ENCODE data around the gene KCNH1.

KCNH1 gene

DNA sequence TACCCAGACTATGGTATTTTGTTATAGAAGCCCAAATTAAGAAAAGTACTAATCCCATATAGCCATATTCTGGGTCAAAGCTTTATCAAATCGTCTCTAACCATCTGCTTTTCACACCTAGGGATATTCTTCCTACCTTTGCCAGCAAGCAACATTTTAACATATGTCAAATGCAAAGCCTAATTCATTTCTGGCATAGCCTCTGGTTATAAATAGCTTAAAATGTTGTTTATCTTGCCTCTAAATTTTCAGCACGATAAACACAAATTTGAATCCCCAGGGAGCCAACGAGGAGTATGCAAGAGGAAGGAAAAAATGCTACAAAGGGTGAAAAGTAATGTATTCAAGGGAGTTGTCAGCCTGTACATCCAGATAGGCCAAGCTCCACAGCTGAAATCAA is 357.2 kb downstream of the KCNH1 start:
- H3K27me3 ChIP-seq (replicated peaks; ENCODE audit: control insufficient read depth, insufficient read depth, low read length, poor library complexity, severe bottlenecking) = peaks cover 3% of the 10 kb centered on the region
- H3K36me3 ChIP-seq (ENCODE audit: control insufficient read depth, insufficient read depth, low read length) = no peaks in the 10 kb centered on the region
- H3K4me3 ChIP-seq (ENCODE audit: insufficient read depth, low read depth, low read length, poor library complexity, severe bottlenecking) = no peak overlapping the region
- H3K27ac ChIP-seq (ENCODE audit: insufficient read depth, low read length, poor library complexity, severe bottlenecking) = no peak overlapping the region
- DNase-seq = no peak
- no peaks in the 10 kb centered on the region for H3K4me1 ChIP-seq (ENCODE audit: control insufficient read depth, insufficient read depth, low read length, poor library complexity, severe bottlenecking)
- no peaks in the 10 kb centered on the region for H3K9me3 ChIP-seq (ENCODE audit: control insufficient read depth, low read length)

- no peak for DNase-seq
- Histone ChIP-seq H3K4me1 (ENCODE audit: control insufficient read depth, insufficient read depth, low read length, poor library complexity, severe bottlenecking) (no peaks in the 10 kb centered on the region), H3K27me3 (replicated peaks; ENCODE audit: control insufficient read depth, insufficient read depth, low read length, poor library complexity, severe bottlenecking) (peaks cover 3% of the 10 kb centered on the region), H3K4me3 (ENCODE audit: insufficient read depth, low read depth, low read length, poor library complexity, severe bottlenecking) (no peak overlapping the region), H3K9me3 (ENCODE audit: control insufficient read depth, low read length) (no peaks in the 10 kb centered on the region), H3K27ac (ENCODE audit: insufficient read depth, low read length, poor library complexity, severe bottlenecking) (no peak overlapping the region), H3K36me3 (ENCODE audit: control insufficient read depth, insufficient read depth, low read length) (no peaks in the 10 kb centered on the region)
These were observed 358.7 kb downstream of the KCNH1 start for GRCh38 chr1:210775289-210775688.

GRCh38 chr1:210773450-210773849 is 360.5 kb downstream of the KCNH1 start:
- H3K9me3 ChIP-seq (ENCODE audit: control insufficient read depth, low read length) = no peaks in the 10 kb centered on the region
- no peaks in the 10 kb centered on the region for H3K36me3 ChIP-seq (ENCODE audit: control insufficient read depth, insufficient read depth, low read length)
- no peaks in the 10 kb centered on the region for H3K4me1 ChIP-seq (ENCODE audit: control insufficient read depth, insufficient read depth, low read length, poor library complexity, severe bottlenecking)
- DNase-seq = no peak
- no peak overlapping the region for H3K27ac ChIP-seq (ENCODE audit: insufficient read depth, low read length, poor library complexity, severe bottlenecking)
- H3K4me3 ChIP-seq (ENCODE audit: insufficient read depth, low read depth, low read length, poor library complexity, severe bottlenecking) = no peak overlapping the region
- peaks cover 3% of the 10 kb centered on the region for H3K27me3 ChIP-seq (replicated peaks; ENCODE audit: control insufficient read depth, insufficient read depth, low read length, poor library complexity, severe bottlenecking)

- DNase-seq = no peak
- Histone ChIP-seq H3K4me1 (ENCODE audit: control insufficient read depth, insufficient read depth, low read length, poor library complexity, severe bottlenecking) (no peaks in the 10 kb centered on the region), H3K9me3 (ENCODE audit: control insufficient read depth, low read length) (no peaks in the 10 kb centered on the region), H3K27ac (ENCODE audit: insufficient read depth, low read length, poor library complexity, severe bottlenecking) (no peak overlapping the region), H3K4me3 (ENCODE audit: insufficient read depth, low read depth, low read length, poor library complexity, severe bottlenecking) (no peak overlapping the region), H3K36me3 (ENCODE audit: control insufficient read depth, insufficient read depth, low read length) (no peaks in the 10 kb centered on the region), H3K27me3 (replicated peaks; ENCODE audit: control insufficient read depth, insufficient read depth, low read length, poor library complexity, severe bottlenecking) (peaks cover 3% of the 10 kb centered on the region)
These were observed 362.8 kb downstream of the KCNH1 start for GRCh38 chr1:210771131-210771530.

GRCh38 chr1:210770396-210770984 is 363.5 kb downstream of the KCNH1 start:
- Histone ChIP-seq H3K27me3 (replicated peaks; ENCODE audit: control insufficient read depth, insufficient read depth, low read length, poor library complexity, severe bottlenecking) (peaks cover 3% of the 10 kb centered on the region), H3K27ac (ENCODE audit: insufficient read depth, low read length, poor library complexity, severe bottlenecking) (no peak overlapping the region), H3K4me1 (ENCODE audit: control insufficient read depth, insufficient read depth, low read length, poor library complexity, severe bottlenecking) (no peaks in the 10 kb centered on the region), H3K4me3 (ENCODE audit: insufficient read depth, low read depth, low read length, poor library complexity, severe bottlenecking) (no peak overlapping the region), H3K9me3 (ENCODE audit: control insufficient read depth, low read length) (no peaks in the 10 kb centered on the region), H3K36me3 (ENCODE audit: control insufficient read depth, insufficient read depth, low read length) (no peaks in the 10 kb centered on the region)
- DNase-seq = no peak

DNA sequence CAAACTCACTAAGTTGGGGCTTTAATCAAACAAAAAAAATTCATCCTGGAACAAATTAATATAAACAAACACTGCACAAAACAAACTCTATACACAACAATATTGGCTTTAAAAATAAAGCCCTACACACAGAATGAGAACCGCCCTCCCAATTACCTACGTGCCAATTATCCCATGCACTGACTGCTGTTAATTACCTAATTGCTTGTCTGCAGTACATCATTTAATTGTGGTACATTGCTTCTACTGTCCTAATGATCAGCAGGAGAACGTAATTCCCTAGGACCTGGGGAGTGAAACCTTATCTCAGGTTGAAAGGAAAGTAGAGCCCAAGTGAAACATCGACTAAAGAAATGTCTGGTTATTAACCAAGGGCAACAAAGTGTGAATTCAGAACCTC is 364.5 kb downstream of the KCNH1 start:
- Histone ChIP-seq H3K27ac (ENCODE audit: insufficient read depth, low read length, poor library complexity, severe bottlenecking) (no peak overlapping the region), H3K27me3 (replicated peaks; ENCODE audit: control insufficient read depth, insufficient read depth, low read length, poor library complexity, severe bottlenecking) (peaks cover 3% of the 10 kb centered on the region), H3K36me3 (ENCODE audit: control insufficient read depth, insufficient read depth, low read length) (no peaks in the 10 kb centered on the region), H3K9me3 (ENCODE audit: control insufficient read depth, low read length) (no peaks in the 10 kb centered on the region), H3K4me1 (ENCODE audit: control insufficient read depth, insufficient read depth, low read length, poor library complexity, severe bottlenecking) (no peaks in the 10 kb centered on the region), H3K4me3 (ENCODE audit: insufficient read depth, low read depth, low read length, poor library complexity, severe bottlenecking) (no peak overlapping the region)
- no peak for DNase-seq

- no peaks in the 10 kb centered on the region for H3K4me1 ChIP-seq (ENCODE audit: control insufficient read depth, insufficient read depth, low read length, poor library complexity, severe bottlenecking)
- no peak for DNase-seq
These were observed 369.4 kb downstream of the KCNH1 start for GRCh38 chr1:210764536-210764935.

GRCh38 chr1:210758761-210759160 is 375.2 kb downstream of the KCNH1 start:
- no peaks in the 10 kb centered on the region for H3K27me3 ChIP-seq (replicated peaks; ENCODE audit: control insufficient read depth, insufficient read depth, low read length, poor library complexity, severe bottlenecking)
- no peaks in the 10 kb centered on the region for H3K36me3 ChIP-seq (ENCODE audit: control insufficient read depth, insufficient read depth, low read length)
- no peak overlapping the region for H3K4me3 ChIP-seq (ENCODE audit: insufficient read depth, low read depth, low read length, poor library complexity, severe bottlenecking)
- H3K27ac ChIP-seq (ENCODE audit: insufficient read depth, low read length, poor library complexity, severe bottlenecking) = no peak overlapping the region
- H3K9me3 ChIP-seq (ENCODE audit: control insufficient read depth, low read length) = peaks cover 5% of the 10 kb centered on the region
- no peak for DNase-seq
- H3K4me1 ChIP-seq (ENCODE audit: control insufficient read depth, insufficient read depth, low read length, poor library complexity, severe bottlenecking) = no peaks in the 10 kb centered on the region

More at GRCh38 chr1:210764536-210764935, 369.4 kb downstream of the KCNH1 start:
- Histone ChIP-seq H3K4me3 (ENCODE audit: insufficient read depth, low read depth, low read length, poor library complexity, severe bottlenecking) (no peak overlapping the region), H3K36me3 (ENCODE audit: control insufficient read depth, insufficient read depth, low read length) (no peaks in the 10 kb centered on the region), H3K27me3 (replicated peaks; ENCODE audit: control insufficient read depth, insufficient read depth, low read length, poor library complexity, severe bottlenecking) (no peaks in the 10 kb centered on the region), H3K27ac (ENCODE audit: insufficient read depth, low read length, poor library complexity, severe bottlenecking) (no peak overlapping the region), H3K9me3 (ENCODE audit: control insufficient read depth, low read length) (peaks cover 5% of the 10 kb centered on the region)

- no peak for DNase-seq
- H3K4me1 ChIP-seq (ENCODE audit: control insufficient read depth, insufficient read depth, low read length, poor library complexity, severe bottlenecking) = no peaks in the 10 kb centered on the region
- H3K36me3 ChIP-seq (ENCODE audit: control insufficient read depth, insufficient read depth, low read length) = no peaks in the 10 kb centered on the region
- H3K27ac ChIP-seq (ENCODE audit: insufficient read depth, low read length, poor library complexity, severe bottlenecking) = no peak overlapping the region
- H3K9me3 ChIP-seq (ENCODE audit: control insufficient read depth, low read length) = peaks cover 5% of the 10 kb centered on the region
- H3K4me3 ChIP-seq (ENCODE audit: insufficient read depth, low read depth, low read length, poor library complexity, severe bottlenecking) = no peak overlapping the region
- H3K27me3 ChIP-seq (replicated peaks; ENCODE audit: control insufficient read depth, insufficient read depth, low read length, poor library complexity, severe bottlenecking) = no peaks in the 10 kb centered on the region
These were observed 375.7 kb downstream of the KCNH1 start for GRCh38 chr1:210758261-210758660.

DNA sequence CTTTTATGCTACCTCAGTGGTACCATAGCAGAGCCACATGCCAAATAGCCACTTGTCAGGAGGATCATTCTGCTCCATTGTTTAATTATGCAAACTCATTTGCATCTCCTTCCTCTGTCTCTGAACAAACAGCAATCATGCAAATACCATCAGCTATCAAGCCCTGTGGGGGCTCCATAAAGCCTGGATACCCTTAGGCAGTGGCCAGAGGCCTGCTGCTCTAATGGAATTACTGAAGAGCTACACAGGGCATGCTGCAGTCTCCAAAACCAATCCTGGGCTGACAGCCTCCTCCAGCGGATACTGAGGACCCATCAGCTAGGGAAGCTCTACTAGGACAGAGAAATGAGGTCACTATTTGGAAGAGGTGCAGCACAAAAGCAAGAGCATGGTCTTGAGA is 376.3 kb downstream of the KCNH1 start:
- Histone ChIP-seq H3K4me3 (ENCODE audit: insufficient read depth, low read depth, low read length, poor library complexity, severe bottlenecking) (no peak overlapping the region), H3K36me3 (ENCODE audit: control insufficient read depth, insufficient read depth, low read length) (no peaks in the 10 kb centered on the region), H3K27ac (ENCODE audit: insufficient read depth, low read length, poor library complexity, severe bottlenecking) (no peak overlapping the region), H3K9me3 (ENCODE audit: control insufficient read depth, low read length) (peaks cover 5% of the 10 kb centered on the region), H3K27me3 (replicated peaks; ENCODE audit: control insufficient read depth, insufficient read depth, low read length, poor library complexity, severe bottlenecking) (no peaks in the 10 kb centered on the region), H3K4me1 (ENCODE audit: control insufficient read depth, insufficient read depth, low read length, poor library complexity, severe bottlenecking) (no peaks in the 10 kb centered on the region)
- DNase-seq = no peak
